ENCODE results near the gene GFOD2.

The GFOD2 gene

DNA sequence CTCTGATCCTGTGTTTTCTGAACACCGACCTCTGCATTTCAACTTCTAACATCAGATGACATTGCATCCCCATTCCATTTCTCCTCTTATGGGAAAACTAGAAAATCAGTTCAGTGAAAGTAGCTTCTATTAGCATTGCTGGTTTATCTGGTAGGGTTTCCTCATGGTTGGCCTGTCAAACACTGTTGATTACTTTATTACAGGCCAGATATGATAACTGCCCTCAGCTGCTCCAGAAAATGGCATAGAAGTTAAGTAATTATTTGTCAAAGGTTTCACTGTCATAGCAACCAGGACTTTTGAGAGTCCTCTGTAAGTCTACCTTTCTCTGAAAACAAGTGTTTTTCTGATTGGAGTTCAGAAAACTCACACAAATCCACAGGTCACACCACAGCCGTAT lies 3.0 kb downstream of the GFOD2 start:
- TF ChIP-seq, protein P1, sequence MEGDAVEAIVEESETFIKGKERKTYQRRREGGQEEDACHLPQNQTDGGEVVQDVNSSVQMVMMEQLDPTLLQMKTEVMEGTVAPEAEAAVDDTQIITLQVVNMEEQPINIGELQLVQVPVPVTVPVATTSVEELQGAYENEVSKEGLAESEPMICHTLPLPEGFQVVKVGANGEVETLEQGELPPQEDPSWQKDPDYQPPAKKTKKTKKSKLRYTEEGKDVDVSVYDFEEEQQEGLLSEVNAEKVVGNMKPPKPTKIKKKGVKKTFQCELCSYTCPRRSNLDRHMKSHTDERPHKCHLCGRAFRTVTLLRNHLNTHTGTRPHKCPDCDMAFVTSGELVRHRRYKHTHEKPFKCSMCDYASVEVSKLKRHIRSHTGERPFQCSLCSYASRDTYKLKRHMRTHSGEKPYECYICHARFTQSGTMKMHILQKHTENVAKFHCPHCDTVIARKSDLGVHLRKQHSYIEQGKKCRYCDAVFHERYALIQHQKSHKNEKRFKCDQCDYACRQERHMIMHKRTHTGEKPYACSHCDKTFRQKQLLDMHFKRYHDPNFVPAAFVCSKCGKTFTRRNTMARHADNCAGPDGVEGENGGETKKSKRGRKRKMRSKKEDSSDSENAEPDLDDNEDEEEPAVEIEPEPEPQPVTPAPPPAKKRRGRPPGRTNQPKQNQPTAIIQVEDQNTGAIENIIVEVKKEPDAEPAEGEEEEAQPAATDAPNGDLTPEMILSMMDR (IDR thresholded peaks at IDR 0.05; ENCODE audit: low read length, missing control alignments), result no peak
- no peak overlapping the region for H3K4me3 ChIP-seq (replicated peaks; ENCODE audit: low read depth, low read length)
- DNase-seq (ENCODE audit: low read depth), result no peak

DNA sequence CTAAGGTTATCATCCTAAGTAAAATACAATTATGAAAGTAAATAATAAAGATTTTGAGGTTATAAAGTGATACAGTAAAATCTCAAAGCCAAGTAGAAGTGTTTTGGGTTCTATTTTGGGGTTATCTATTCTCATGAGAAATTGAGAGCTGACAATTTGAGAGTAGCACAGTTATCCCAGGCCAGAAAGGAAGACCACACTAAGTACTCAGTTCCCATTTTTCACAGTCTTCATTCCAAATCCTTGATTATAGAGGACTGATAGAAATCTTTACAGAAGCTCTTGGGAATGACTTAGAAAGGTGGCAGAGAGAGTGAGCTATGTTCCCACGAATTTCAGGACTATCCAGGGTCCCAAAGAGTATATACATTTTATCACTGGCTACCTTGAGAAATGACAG lies 4.6 kb downstream of the GFOD2 start:
- no peak for DNase-seq (ENCODE audit: low read depth)
- no peak overlapping the region for H3K4me3 ChIP-seq (replicated peaks; ENCODE audit: low read depth, low read length)
- TF ChIP-seq, protein P1 (IDR thresholded peaks at IDR 0.05; ENCODE audit: low read length, missing control alignments), result no peak

DNA sequence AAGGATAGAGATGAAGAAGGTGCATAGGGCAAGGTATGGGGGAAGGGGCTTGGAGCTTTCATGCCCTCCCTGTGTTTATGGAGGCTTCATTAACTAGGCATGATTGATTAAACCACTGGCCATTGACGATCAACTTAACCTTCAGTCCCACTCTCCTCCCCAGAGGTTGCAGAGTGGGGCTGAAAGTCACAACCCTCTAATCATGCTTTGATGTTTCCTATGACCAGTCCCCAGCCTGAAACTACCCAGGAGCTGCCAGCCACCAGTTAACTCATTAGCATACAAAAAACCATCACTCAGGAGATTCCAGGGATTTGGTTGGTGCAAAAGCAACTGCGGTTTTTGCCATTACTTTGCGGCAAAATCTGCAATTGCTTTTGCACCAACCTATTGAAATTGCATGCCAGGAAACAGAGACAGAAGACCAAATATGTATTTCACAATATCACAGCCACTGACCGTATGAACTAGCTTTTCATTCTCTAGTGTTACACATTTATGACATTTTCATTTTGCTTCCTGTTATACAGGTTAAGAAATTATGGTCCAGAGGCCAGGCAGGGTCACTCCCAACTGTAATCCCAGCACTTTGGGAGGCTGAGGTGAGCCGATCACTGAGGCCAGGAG lies 5.4 kb downstream of the GFOD2 start:
- no peak overlapping the region for H3K4me3 ChIP-seq (replicated peaks; ENCODE audit: low read depth, low read length)
- DNase-seq (ENCODE audit: low read depth), result no peak
- TF ChIP-seq, protein P1 (IDR thresholded peaks at IDR 0.05; ENCODE audit: low read length, missing control alignments), result no peak

DNA sequence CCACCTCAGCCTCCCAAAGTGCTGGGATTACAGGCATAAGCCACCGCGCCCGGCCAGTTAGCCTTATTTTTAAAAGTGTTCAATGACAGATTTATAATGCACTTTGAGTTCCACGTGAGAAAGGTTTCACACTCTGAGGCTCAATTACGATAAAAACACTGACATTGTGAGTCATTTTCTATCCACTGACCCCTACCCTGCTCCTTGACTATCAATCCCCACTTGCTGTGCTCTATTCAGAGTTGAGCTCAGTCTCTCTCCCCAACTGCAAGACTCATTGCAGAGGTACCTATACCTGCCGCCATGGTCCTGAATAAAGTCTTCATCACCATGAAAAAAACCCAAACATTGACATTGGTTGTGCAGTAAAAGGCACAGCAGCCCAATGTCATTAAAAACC lies 8.5 kb downstream of the GFOD2 start:
- TF ChIP-seq, protein P1 (IDR thresholded peaks at IDR 0.05; ENCODE audit: low read length, missing control alignments), result no peak
- no peak for DNase-seq (ENCODE audit: low read depth)
- no peak overlapping the region for H3K4me3 ChIP-seq (replicated peaks; ENCODE audit: low read depth, low read length)

DNA sequence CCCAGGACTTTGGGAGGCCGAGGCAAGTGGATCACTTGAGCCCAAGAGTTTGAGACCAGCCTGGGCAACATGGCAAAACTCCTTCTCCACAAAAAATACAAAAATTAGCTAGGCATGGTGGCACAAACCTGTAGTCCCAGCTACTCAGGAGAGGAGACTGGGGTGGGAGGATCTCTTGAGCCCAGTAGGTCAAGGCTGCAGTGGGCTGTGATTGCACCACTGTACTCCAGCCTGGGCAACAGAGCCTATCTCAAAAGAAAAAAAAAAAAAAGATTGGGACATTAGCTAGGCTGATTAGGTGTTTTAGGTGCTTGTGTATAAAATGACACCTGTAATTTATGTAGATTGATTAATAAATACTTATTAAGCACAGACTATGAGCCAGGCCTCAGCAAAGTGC lies 10.1 kb downstream of the GFOD2 start:
- TF ChIP-seq, protein P1 (IDR thresholded peaks at IDR 0.05; ENCODE audit: low read length, missing control alignments), result no peak
- H3K4me3 ChIP-seq (replicated peaks; ENCODE audit: low read depth, low read length), result no peak overlapping the region
- DNase-seq (ENCODE audit: low read depth), result no peak

DNA sequence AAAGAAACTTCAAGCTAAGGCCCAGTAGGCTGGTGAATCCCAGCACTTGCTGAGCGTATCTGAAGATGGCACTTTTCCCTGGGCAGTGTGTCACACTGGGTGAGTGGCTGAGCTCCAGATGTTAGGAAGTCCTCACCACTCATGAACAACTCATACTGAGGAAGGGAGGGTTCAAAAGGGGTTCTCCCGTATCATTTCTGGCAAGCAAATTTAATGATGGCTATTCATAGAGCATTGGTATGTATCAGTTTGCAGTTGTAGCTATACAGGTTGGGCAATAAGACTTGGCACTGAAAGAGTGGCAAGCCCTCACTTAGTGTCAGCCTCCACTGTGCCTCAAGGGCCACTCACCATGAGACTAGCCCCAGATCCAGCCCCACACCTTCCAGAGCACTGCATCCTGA lies 10.7 kb downstream of the GFOD2 start:
- TF ChIP-seq, protein P1 (IDR thresholded peaks at IDR 0.05; ENCODE audit: low read length, missing control alignments), result no peak
- no peak for DNase-seq (ENCODE audit: low read depth)
- H3K4me3 ChIP-seq (replicated peaks; ENCODE audit: low read depth, low read length), result no peak overlapping the region

DNA sequence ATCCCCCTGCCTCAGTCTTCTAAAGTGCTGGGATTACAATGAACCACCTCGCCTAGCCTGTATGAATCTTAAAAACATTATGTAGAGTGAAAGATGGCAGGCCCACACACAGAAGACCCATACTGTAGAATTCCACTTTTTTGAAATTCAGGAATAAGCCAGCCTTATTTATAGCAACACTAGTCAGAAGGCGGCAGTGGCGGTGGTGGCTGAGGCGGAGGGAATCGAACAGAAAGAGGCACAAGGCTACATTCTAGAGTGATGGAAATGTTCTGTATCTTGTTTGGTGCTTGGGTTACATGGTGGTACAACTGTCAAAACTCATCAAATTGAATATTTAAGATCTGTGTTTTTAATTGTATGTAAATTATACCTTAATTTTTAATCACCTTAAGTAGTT lies 11.3 kb downstream of the GFOD2 start:
- DNase-seq (ENCODE audit: low read depth), result no peak
- H3K4me3 ChIP-seq (replicated peaks; ENCODE audit: low read depth, low read length), result no peak overlapping the region
- TF ChIP-seq, protein P1 (IDR thresholded peaks at IDR 0.05; ENCODE audit: low read length, missing control alignments), result no peak

All from fibroblast of pulmonary artery (primary cell).